Common myeloid progenitor, CD34-positive (primary cell): ENCODE measurements around the gene PRIM1.
A peak's percentile ranks its signal among the peaks of the same experiment; 100 is the strongest.
"Not testable (repeated sequence)": the region's sequence is repeated elsewhere in the genome, so short reads cannot be mapped to it uniquely, and the experiment has no call there.

Experiments used
- CTCF ChIA-PET: fragments of 350-600 bp; sonication (Branson Sonifier 250); formaldehyde crosslinking; loops from one replicate; lab custom pipeline; 2021; ENCODE audit warnings: antibody characterized with exemption; lab: Charles Lee
- POLR2A ChIA-PET: fragments of 350-600 bp; sonication (Branson Sonifier 250); formaldehyde crosslinking; loops from one replicate; lab custom pipeline; 2021; ENCODE audit warnings: antibody characterized with exemption; lab: Charles Lee
- DNase-seq, 3 donors: peaks; one replicate each; pipeline versions ENCODE4 v3.0.0 to v3.0.0-alpha.2; 2013
- H3K27ac ChIP-seq, 2 experiments: 1 replicate in 1 of 2; 2 replicates in 1 of 2; pipeline ENCODE4 v1.7.0; 2013; ENCODE audit warnings: inconsistent platforms in 2 of 2, low read length in 2 of 2, mild to moderate bottlenecking in 2 of 2, low read depth in 1 of 2, moderate library complexity in 1 of 2; ENCODE audit not compliant: severe bottlenecking in 2 of 2, insufficient read depth in 1 of 2, poor library complexity in 1 of 2
- H3K27me3 ChIP-seq, 5 experiments: replicated peaks in 2 of 5; 1 replicate in 3 of 5; 2 replicates in 2 of 5; pipeline versions ENCODE4 v1.6.1 to v1.7.0; 2013; ENCODE audit warnings: low read length in 4 of 5, mild to moderate bottlenecking in 2 of 5, moderate library complexity in 2 of 5, inconsistent platforms in 1 of 5; ENCODE audit not compliant: insufficient read depth in 5 of 5, control insufficient read depth in 4 of 5
- H3K36me3 ChIP-seq, 4 experiments: 1 replicate in 2 of 4; 2 replicates in 2 of 4; pipeline versions ENCODE4 v1.6.1 to v1.7.0; 2013; ENCODE audit warnings: low read length in 3 of 4, control low read depth in 1 of 4, mild to moderate bottlenecking in 1 of 4; ENCODE audit not compliant: control insufficient read depth in 4 of 4, insufficient read depth in 4 of 4
- H3K4me1 ChIP-seq, 4 experiments: 1 replicate in 3 of 4; 2 replicates in 1 of 4; pipeline versions ENCODE4 v1.6.1 to v1.7.1; 2013; ENCODE audit warnings: low read length in 3 of 4, mild to moderate bottlenecking in 3 of 4, control low read depth in 1 of 4, inconsistent platforms in 1 of 4, moderate library complexity in 1 of 4; ENCODE audit not compliant: control insufficient read depth in 4 of 4, insufficient read depth in 4 of 4; ENCODE audit errors: control extremely low read depth in 1 of 4
- H3K4me3 ChIP-seq, 7 experiments: 1 replicate in 4 of 7; 2 replicates in 3 of 7; pipeline versions ENCODE4 v1.5.1 to v1.7.0; 2013; ENCODE audit warnings: mild to moderate bottlenecking in 7 of 7, low read length in 6 of 7, moderate library complexity in 6 of 7, inconsistent platforms in 2 of 7, low read depth in 2 of 7, control low read depth in 1 of 7; ENCODE audit not compliant: insufficient read depth in 4 of 7, control insufficient read depth in 1 of 7; ENCODE audit errors: extremely low read depth in 1 of 7
- H3K9me3 ChIP-seq, 5 experiments: 1 replicate in 4 of 5; 2 replicates in 1 of 5; pipeline versions ENCODE4 v1.6.1 to v1.7.1; 2013; ENCODE audit warnings: low read length in 4 of 5, mild to moderate bottlenecking in 2 of 5, inconsistent platforms in 1 of 5, low read depth in 1 of 5, moderate library complexity in 1 of 5; ENCODE audit not compliant: control insufficient read depth in 4 of 5, insufficient read depth in 2 of 5; ENCODE audit errors: control extremely low read depth in 1 of 5
- WGBS: methylation state at CpG from one replicate; pipeline ENCODE4 v1.1.5; 2013; ENCODE audit not compliant: insufficient coverage; 5-methylcytosine and 5-hydroxymethylcytosine counted together

Gene PRIM1

DNA sequence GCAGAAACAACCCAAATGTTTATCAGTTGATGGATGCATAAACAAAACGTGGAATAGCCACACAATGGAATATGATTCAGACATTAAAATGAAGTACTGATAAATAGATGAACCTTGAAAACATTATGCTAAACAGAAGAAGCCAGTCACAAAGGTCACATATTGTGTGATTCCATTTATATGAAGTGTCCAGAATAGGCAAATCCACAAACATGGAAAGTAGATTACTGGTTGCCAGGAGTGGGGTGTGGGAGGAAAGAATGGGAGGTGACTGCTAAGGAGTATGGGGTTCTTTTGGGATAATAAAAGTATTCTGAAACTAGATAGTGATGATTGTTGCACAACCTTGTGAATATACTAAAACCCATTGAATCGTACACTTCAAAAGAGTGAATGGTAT is 9.7 kb upstream of the PRIM1 start:
- H3K27ac ChIP-seq, result no peak overlapping the region
- no peaks in the 10 kb centered on the region for H3K36me3 ChIP-seq
- CTCF ChIA-PET, result interaction anchor here (0.9 to 3.2 kb wide), 6 partner anchors 8 to 242 kb away, joined by 3 to 25 read pairs (median 6); partner anchors contain the start of gene ZBTB39
- no peaks in the 10 kb centered on the region for H3K27me3 ChIP-seq
- peaks cover 0 to 2% (median 0%) of the 10 kb centered on the region in 4 experiments for H3K4me1 ChIP-seq
- peaks cover 0 to 6% (median 2%) of the 10 kb centered on the region in 5 experiments for H3K9me3 ChIP-seq
- no CpG with 5 or more reads among the region's 2 CpGs for WGBS
- POLR2A ChIA-PET, result no interaction called here
- H3K4me3 ChIP-seq, result no peak overlapping the region
- no peak for DNase-seq

DNA sequence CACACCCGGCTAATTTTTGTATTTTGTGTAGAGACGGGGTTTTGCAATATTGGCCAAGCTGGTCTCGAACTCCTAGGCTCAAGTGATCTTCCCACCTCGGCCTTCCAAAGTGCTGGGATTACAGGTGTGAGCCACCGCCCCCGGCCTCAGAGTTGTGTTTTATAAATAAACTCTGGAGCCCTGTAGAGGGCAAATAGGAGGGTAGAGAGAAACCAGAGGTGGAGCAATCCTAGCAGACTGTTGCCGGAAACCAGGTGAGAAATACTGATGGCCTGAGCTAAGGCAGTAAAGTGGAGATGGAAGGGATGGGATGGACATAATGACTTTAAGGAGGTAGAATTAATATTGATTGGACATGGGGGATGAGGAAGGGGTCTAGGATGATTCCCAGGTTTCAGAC is 8.3 kb upstream of the PRIM1 start:
- 80% methylated on average over 5 of the region's 7 CpGs for WGBS
- H3K36me3 ChIP-seq, result no peaks in the 10 kb centered on the region
- POLR2A ChIA-PET, result interaction anchor here (0.6 to 0.9 kb wide), 2 partner anchors 290 to 1074 kb away, joined by 3 to 4 read pairs; no protein-coding TSS in a partner anchor
- CTCF ChIA-PET, result interaction anchor here (1.2 to 9.7 kb wide), 4 partner anchors 228 to 302 kb away, joined by 3 to 74 read pairs (median 8); no protein-coding TSS in a partner anchor
- peaks cover 0 to 6% (median 2%) of the 10 kb centered on the region in 5 experiments for H3K9me3 ChIP-seq
- H3K4me3 ChIP-seq, result no peak overlapping the region
- no peak overlapping the region for H3K27ac ChIP-seq
- H3K27me3 ChIP-seq, result no peaks in the 10 kb centered on the region
- H3K4me1 ChIP-seq, result no peaks in the 10 kb centered on the region
- DNase-seq, result no peak

DNA sequence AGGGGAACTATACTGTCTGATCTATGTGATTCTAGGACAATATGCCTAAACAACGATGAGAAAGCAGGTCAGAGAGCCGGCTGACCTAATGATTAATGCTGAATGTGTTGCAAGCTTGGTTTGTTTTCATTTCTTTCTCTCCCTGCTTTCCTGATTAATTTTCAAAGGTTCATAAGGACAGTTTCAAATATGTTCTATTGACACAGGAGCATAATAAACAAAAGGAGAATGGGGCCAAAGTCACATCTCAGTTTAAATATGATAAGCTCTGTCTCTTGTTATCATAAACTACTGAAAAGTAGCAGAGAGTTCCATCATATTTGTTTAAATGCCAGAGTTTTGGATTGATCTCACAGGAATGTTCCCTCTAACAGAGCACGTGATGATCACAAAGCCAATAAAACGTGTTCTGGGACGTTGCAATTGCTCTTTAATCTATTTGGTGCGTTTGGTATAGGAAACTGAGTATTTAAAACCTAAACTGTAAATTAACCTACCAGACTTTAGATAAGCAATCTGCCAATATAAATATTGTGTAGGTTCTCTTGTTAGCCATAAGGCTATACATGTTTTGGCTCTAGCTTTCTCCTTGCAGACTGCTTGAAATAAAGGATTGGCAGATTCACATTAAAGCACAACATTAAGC is 7.3 kb upstream of the PRIM1 start:
- DNase-seq, result no peak
- Histone ChIP-seq H3K27me3 (no peaks in the 10 kb centered on the region), H3K4me1 (no peaks in the 10 kb centered on the region), H3K9me3 (peaks cover 0 to 6% (median 2%) of the 10 kb centered on the region in 5 experiments), H3K36me3 (no peaks in the 10 kb centered on the region), H3K4me3 (no peak overlapping the region), H3K27ac (no peak overlapping the region)
- 100% methylated on average over 1 of the region's 6 CpGs for WGBS
- ChIA-PET CTCF (interaction anchor here (0.8 to 9.7 kb wide), 12 partner anchors 10 to 365 kb away, joined by 3 to 74 read pairs (median 3); no protein-coding TSS in a partner anchor), POLR2A (no interaction called here)

DNA sequence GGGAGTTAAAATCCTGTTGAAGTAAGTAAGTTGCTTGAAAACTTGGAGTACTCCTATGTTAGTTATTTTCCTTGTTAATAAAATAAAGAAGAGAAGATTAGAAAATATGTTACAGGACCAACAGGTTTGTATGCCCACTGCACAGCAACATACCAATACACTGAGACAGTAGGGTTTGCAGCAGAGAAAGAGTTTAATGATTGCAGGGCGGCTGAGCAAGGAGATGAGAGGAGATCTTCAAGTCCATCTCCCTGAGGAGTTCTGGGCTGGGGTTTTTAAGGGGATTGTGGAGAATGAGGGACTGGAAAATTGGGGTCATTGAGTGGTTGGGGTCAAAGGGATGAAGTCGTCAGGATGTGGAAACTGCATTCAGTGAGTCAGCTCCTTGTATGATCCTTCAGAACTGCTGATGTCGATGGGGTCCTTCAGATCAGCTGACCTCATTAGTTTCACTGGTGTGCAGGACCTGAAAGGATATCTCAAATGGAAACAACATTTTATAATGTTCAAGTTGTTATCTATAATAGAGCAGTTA is 6.7 kb upstream of the PRIM1 start:
- peaks cover 0 to 6% (median 2%) of the 10 kb centered on the region in 5 experiments for H3K9me3 ChIP-seq
- no peaks in the 10 kb centered on the region for H3K4me1 ChIP-seq
- ChIA-PET CTCF (interaction anchor here (0.8 to 9.7 kb wide), 11 partner anchors 11 to 366 kb away, joined by 3 to 74 read pairs (median 3); no protein-coding TSS in a partner anchor), POLR2A (no interaction called here)
- no peak overlapping the region for H3K27ac ChIP-seq
- 100% methylated on average over 3 of the region's 3 CpGs for WGBS
- H3K36me3 ChIP-seq, result no peaks in the 10 kb centered on the region
- DNase-seq, result no peak
- H3K4me3 ChIP-seq, result no peak overlapping the region
- no peaks in the 10 kb centered on the region for H3K27me3 ChIP-seq

DNA sequence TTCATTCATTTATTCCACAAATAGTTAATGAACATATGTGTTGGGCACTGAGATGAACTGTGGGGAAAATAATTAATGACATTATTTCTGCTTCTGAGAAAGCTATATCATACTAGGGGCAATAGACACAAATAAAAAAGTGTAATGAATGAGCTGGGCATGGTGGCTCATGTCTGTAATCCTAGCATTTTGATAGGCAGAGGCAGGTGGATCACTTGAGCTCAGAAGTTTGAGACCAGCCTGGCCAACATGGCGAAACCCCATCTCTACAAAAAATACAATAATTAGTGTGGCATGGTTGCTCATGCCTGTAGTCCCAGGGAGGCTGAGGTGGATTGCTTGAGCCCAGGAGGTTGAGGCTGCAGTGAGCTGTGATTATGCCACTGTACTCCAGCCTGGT is 5.8 kb upstream of the PRIM1 start:
- POLR2A ChIA-PET, H3K4me1 ChIP-seq, H3K27ac ChIP-seq, H3K27me3 ChIP-seq, H3K9me3 ChIP-seq, H3K36me3 ChIP-seq, H3K4me3 ChIP-seq, DNase-seq: not testable (repeated sequence)
- CTCF ChIA-PET, result interaction anchor here (0.9 to 9.7 kb wide), 7 partner anchors 30 to 308 kb away, joined by 3 to 74 read pairs (median 5); a partner anchor contains a TSS
- WGBS, result no CpG with 5 or more reads among the region's 1 CpG

DNA sequence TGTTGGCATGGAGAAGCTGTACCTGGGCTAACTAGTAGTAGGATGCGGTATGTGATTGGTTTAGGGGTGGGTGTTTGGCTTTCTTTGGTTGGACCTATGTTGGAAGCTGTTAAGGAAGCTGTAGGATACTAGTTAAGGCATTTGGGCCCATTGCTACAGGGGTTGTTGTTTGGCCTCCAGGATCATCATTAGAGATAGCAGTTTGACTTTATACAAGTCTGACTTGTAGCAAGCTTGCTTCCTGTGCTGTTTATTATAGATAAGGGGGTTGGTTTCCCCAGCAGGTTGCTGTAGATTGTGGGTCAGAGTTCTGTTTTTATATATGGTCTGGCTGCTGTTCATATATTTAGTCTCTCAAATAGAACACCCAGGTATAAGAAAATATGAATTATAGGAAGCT is 1.4 kb upstream of the PRIM1 start:
- WGBS, result 100% methylated on average over 1 of the region's 1 CpG
- DNase-seq, result peak; percentile 19 to 58 (median 26)
- Histone ChIP-seq H3K27ac (no peak overlapping the region), H3K9me3 (peaks cover 0 to 4% (median 0%) of the 10 kb centered on the region in 5 experiments), H3K36me3 (peaks cover 0 to 2% (median 0%) of the 10 kb centered on the region in 4 experiments), H3K27me3 (no peaks in the 10 kb centered on the region), H3K4me1 (peaks cover 10 to 29% (median 21%) of the 10 kb centered on the region in 4 experiments), H3K4me3 (no peak overlapping the region)
- ChIA-PET CTCF (interaction anchor here (0.6 to 9.7 kb wide), 10 partner anchors 9 to 430 kb away, joined by 3 to 74 read pairs (median 4); partner anchors contain the start of gene HSD17B6), POLR2A (interaction anchor here (0.7 kb wide), 1 partner anchor 239 kb away, joined by 5 read pairs; no protein-coding TSS in a partner anchor)
